Measurements from ENCODE around the gene MKLN1. TPM values are rescaled to one million over a fixed set of nuclear protein-coding genes. Genes with fewer than 3 reads are reported as not detected.
"Not testable (repeated sequence)": the region's sequence is repeated elsewhere in the genome, so short reads cannot be mapped to it uniquely, and the experiment has no call there.

The MKLN1 gene
- total RNA-seq, 1 experiment from 2014 or later: 32.0 TPM

DNA sequence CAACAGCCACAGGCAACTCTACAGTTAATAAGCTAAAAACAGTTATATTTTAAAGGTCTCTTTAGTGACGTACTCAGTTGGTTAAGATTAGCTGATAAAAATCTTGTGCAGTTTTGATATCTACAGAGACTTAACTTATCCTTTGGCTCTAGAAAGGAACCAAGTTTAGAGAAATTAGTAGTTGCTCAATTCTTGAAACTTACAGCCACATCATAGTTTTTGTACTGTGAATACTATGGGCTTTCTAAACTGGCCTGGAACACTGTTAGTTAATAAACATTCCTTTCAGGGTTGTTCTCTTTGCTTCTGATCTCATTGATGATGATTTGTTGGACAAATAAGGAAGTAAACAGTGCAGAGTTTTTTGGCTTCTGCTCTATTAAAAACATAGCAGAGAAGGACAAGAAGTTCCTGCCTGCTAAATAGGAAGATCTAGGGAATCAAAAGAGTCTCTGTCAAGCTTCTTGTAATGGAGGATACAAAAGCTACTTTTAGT, 73.1 kb downstream of the MKLN1 start:
- DNase-seq (ENCODE audit: low read depth): no peak

DNA sequence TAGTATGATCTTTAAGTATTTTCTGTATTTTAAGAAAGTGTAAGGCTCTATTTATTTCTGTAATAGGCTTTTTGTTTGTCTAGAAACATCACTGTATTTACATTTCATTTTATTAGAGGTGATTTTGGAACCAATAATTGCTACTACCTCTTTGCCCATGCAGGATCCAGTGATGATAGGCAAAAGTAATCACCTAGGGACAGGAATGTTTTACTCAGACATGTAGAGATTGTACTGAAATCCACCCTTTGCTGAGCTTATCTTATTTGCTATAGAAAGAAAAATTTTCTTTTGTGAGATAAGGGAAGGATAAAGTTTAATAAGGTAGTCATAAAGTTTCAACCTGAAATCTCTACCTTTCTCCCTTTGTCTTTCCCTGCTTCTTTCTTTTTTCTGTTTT, 73.5 kb downstream of the MKLN1 start:
- no peak for DNase-seq (ENCODE audit: low read depth)

DNA sequence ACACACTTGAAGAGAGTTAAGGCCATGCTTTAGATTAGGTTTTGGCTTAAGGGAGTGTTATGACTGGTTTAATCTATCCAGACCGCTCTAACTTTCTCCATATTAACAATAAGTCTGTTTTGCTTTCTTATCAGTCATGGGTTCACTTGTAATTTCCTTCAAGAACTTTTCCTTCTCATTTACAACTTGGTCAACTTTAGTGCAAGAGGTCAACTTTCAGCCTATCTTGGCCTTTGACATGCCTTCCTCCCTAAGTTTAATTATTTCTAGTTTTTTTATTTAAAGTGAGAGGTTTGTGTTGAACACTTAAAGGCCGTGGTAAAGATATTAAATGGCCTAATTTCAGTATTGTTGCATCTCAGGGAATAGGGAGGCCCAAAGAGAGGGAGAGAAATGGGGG, 75.6 kb downstream of the MKLN1 start:
- no peak for DNase-seq (ENCODE audit: low read depth)

DNA sequence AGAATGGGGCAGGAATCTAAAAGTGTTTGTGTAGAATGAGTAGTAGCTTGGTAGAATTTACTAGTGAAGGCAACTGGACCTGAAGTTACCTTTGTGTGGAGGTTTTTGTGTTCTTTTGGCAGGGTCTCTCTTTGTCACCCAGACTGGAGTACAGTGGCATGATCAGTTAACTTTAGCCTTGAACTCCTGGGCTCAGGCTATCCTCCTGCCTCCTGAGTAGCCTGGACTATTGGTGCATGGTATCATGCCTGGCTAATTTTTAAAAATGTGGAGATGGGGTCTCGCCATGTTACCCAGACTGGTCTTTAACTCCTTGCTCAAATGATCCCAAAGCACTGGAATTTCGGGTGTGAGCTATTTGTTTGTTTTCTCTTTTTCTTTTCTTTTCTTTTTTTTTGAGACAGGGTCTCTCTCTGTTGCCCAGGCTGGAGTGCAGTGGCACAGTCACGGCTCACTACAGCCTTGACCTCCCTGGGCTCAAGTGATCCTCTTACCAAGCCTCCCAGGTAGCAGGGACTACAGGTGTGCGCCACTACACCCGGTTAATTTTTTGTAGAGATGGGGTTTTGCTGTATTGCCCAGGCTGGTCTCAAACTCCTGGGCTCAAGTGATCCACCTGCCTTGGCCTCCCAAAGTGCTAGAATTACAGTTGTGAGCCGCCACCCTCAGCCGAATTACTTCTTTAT, 76.7 kb downstream of the MKLN1 start:
- DNase-seq (ENCODE audit: low read depth): no peak

DNA sequence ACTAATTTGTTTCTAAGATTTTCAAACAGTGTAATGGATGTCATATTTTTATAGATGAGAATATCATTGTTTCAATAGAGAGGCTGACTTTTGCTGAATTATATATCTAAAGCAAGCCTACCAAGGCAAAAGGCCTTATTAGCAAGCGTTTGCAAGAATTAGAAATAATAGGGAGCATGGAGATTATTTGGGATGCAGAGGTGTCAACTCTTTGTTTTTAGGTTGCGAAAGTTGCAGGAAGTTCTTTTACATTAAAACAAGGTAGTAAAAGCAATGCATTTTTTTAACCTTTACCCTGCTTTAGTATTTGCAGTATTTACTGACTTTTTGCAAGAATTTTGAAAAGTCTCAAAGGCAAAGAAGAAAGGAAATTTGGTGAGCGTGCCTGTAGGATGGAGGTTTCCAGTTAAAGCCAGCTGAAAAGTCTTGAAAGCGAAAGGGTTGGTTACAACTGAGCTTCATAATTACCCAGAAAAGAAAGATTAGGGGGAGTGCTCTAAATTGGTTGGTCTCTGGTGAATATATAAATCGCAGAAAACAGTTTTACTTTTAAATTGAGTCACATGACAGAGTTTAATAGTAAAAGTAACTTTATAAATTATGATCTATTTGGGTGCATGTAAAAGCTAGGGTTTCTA, 81.6 kb downstream of the MKLN1 start:
- no peak for DNase-seq (ENCODE audit: low read depth)

DNA sequence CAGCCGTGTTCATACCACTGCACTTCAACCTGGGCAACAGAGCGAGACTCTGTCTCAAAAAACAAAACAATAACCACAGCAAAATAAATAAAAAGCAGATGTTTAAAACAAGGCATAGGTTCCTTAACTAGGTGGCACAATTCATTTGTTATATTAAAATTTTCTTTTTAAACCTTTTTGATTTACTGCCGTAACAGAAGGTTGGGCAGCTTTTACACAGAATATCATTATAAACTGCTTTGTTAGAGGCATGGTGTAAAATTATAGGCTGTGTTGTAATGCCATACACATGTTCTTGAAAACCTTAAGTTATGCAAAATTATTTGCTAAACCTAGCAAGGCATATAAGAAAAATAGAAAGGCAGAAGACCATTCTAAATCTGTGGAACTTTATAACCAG, 84.4 kb downstream of the MKLN1 start:
- no peak for DNase-seq (ENCODE audit: low read depth)

DNA sequence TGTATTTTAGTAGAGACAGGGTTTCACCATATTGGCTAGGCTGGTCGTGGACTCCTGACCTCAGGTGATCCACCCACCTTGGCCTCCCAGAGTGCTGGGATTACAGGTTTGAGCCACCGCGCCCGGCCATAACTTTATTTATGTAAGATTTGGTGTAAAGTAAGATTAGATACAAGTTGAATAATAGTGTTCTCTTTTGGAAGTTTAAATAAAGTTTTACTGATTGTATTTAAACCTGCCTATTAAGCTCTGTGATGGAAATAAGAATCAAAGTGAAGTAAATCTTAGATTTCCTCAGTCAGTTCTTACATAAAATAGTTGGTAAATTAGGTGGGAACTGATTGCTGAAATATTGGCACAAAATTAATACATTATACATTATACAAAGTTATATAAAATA, 86.0 kb downstream of the MKLN1 start:
- DNase-seq (ENCODE audit: low read depth): no peak

DNA sequence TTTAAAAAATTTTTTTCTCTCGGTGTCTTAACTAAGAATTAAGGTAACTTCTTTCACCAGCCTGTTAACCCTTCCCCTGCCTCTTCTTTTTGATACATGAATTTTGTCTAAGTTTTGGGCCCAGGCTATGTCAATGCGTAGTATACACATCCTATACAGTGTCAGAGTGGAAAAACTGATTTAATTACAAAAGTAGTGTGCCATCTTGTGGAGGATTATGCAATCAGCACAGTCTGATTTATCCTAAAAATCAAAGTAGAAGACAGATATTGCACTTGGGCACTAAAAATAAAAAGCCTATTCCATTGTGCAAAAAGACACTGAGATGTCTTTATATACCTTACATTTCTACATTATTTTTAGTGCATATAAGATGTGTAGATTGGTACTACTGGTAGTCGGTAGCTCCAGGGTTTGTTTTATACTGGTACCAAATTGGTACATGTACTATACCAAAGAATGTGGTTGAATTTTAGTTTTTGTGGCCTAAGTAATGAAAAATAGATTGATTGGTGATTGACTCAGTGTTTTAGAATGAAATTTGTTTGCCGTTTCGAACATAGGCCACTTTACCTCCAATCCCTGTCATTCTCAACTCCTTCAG, 96.6 kb downstream of the MKLN1 start:
- DNase-seq (ENCODE audit: low read depth): peak; percentile 39

DNA sequence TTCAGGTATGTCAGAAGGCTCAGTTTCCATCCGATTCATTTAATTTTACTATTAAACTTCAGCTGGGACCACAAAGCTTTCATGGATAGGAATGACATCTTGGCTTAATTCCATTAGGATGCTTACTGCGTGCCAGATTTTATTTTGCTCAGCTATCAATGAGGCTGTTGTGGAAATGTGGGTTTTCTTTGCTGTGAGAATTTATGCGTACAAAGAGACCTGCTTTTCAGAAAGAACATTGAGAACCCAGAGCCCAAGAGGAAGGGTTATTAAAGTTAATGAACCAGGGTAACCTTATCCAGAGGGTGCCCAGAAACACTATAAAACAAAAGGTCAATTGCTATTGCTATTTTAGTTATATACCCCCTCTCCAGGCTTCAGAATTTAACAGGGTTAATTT, 98.3 kb downstream of the MKLN1 start:
- DNase-seq (ENCODE audit: low read depth): no peak

DNA sequence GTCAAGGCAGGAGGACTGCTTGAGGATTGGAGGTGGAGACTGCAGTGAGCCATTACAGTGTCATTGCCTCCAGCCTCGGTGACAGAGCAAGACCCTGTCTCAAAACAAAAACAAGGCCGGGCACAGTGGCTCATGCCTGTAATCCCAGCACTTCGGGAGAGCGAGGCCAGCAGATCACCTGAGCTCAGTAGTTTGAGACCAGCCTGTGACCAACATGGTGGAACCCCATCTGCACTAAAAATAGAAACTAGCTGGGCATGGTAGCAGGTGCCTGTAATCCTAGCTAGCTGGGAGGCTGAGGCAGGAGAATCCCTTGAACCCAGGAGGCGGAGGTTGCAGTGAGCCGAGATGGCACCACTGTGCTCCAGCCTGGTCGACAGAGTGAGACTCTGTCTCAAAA, 103.2 kb downstream of the MKLN1 start:
- not testable (repeated sequence) for DNase-seq (ENCODE audit: low read depth)

DNA sequence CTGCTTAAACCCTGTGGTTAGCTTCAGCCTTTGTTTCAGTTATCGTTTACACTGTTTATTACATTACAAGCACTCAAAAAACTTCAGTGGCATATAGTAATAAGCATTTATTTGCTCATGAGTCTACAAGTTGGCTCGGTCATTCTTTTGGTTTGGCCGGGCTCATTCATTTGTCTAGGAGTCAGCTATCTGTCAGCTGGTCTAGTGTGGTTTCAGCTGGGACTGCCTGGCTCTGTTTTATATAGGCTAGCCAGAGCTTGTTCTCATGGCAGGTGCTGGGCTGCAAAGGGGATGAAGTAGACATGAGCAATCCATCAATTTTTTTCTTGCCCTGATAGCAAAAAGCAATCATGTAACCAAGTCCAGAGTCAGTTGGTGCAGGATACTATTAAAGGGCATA, 103.6 kb downstream of the MKLN1 start:
- DNase-seq (ENCODE audit: low read depth): peak; percentile 52

DNA sequence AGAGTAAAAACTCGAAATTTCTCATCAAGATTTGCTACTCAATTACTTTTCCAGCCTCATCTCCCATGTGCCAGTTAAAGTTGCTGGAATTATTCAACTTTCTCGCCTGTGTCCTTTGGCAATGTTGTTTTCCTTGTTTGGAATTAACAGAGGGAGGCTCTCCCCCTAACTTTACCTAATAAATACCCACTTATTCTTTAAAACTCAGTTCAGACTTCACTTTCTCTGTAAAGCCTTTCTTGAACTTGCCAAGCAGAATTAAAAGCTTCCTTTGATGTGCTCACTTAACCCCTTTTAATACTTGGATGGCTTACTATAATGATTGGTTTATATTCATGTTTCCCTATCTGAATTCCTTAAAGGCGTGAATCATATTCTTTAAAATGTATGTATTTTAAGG, 104.1 kb downstream of the MKLN1 start:
- no peak for DNase-seq (ENCODE audit: low read depth)

DNA sequence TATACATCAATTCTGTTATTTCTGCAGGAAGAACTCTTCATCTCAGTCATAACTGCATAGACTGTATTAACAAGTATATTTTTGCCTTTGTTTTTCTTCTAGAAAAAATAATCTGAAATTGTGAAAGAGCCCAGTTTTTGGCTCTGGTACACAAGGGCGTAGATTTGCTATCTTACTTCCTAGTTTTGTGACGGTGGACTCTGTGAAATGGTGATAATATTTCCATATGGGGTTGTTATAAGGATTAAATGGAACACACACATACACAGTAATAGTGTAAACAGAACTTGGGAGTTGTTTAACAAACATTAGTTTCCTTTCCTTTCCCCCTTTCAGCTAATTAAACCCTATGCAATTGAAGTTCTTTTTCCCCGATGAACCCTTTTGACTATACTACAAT, 108.7 kb downstream of the MKLN1 start:
- no peak for DNase-seq (ENCODE audit: low read depth)

DNA sequence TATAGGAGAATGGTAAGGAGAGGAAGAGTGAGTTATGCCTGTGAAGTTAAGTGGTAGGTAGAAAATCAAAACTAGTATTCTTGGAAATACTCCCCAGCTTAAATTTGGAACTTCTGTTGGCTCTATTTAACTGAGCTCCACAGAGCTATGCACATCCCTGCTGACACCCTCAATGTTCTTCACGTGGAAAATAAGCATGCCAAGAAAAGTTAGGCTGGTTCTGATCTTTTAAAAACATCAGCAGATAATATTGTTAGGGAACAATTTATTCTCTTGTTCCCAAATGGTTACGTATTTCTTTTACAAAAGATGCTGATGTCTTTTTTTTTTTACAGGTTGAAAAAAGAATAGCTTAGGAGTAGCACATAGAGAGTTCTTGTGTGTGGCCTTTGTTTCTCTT, 111.3 kb downstream of the MKLN1 start:
- DNase-seq (ENCODE audit: low read depth): no peak

DNA sequence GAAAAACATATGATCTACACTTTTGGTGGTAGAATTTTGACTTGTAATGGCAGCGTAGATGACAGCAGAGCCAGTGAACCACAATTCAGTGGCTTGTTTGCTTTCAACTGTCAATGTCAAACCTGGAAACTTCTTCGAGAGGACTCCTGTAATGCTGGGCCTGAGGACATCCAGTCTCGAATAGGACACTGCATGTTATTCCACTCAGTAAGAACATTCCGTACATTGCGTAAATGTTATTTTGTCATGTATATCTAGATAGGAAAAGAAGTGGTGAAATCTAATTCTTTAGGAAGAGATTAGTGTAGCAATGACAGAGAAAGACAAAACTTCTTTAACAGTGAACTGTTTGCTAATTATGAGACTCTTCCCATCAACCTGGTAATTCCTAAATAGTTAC, 115.8 kb downstream of the MKLN1 start:
- DNase-seq (ENCODE audit: low read depth): no peak

DNA sequence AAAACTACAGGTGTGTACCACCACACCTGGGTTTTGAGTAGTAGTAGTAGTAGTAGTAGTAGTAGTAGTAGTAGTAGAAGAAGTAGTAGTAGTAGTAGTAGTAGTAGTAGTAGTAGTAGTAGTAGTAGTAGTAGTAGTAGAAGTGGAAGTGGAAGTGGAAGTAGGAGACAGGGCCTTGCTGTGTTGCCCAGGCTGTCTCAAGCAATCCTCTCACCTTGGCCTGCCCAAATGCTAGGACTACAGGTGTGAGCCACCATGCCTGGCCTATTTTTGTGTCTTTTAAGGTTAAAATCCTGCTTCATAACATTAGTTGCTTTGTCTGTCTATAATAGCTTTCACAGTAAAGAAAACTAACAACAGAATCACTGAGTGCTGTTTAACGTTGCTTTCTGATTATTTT, 117.0 kb downstream of the MKLN1 start:
- no peak for DNase-seq (ENCODE audit: low read depth)

DNA sequence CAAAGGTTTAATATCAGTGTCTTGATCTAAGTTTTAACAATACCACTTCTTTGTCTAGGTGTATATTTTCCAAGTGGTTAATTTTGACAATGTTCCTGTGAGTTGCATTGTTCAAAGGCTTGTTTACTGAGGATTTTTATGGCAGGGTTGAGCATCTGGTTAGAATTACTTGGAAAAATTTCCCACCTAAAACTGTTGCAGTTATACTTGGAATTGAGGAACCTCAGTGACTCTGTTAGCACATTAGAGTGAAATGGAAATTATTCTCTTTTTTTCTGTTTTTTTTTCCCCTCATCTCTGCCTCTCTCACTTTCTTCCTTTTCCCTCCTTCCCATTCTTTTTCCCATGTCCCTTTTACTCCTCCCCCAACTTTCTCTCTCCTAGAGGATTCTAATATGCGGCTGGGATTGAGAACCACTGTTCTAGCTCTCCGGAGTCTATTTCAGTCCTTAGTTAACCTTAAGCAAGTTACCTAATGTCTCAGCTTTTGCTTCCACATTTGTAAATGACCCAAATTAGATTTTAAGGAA, 121.8 kb downstream of the MKLN1 start:
- DNase-seq (ENCODE audit: low read depth): no peak

DNA sequence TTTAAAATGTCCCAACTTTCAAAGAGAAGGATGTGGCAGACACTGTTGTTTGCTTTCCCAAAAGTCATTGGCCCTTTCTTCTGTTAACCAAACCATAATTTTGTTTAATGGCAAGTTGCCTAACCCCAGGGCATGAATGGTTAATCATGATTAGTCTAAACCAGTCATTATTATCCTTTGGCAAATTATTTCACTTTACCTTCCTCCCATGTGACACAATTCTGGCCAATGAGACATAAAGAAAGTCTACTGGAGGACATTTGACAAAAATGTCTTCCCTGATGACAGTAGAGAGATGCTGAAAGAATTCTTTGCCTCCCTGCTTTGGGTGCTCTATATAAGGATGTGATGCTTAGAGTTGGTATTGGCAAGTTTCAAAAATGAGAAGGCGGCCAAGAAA, 126.8 kb downstream of the MKLN1 start:
- peak; percentile 6 for DNase-seq (ENCODE audit: low read depth)

DNA sequence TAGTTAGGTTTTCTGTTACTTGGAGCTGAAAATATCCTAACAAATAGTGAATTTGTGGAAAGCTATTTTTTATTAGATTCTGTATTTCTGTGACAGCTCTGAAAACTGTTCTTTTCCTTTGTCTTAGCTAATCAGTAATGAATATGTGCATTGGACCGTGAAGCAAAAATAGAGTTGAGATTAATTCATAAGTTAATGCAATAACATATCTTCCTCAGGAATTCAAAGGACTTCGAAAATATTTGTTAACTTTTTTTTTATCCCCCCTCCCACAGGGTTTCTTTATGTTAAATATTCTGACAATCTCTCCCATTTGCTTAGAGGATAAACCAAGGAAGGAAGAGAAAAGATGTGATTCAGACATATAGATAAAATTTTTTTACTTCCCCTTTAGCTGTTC, 127.3 kb downstream of the MKLN1 start:
- DNase-seq (ENCODE audit: low read depth): no peak

DNA sequence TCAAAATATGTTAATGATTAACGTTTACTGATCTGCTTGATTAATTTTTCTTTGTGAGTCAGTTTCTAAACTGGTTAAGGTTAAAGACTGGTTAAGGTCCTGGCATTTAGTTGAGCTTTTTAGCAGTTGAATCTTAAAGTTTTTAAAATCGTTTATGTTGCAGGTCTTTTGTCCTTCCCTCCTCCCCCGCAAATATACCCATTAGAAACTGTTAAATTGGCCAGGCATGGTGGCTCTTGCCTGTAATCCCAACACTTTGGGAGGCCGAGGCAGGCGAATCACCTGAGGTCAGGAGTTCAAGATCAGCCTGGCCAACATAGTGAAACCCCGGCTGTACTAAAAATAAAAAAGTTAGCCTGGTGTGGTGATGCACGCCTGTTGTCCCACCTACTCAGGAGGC, 127.9 kb downstream of the MKLN1 start:
- DNase-seq (ENCODE audit: low read depth): no peak

DNA sequence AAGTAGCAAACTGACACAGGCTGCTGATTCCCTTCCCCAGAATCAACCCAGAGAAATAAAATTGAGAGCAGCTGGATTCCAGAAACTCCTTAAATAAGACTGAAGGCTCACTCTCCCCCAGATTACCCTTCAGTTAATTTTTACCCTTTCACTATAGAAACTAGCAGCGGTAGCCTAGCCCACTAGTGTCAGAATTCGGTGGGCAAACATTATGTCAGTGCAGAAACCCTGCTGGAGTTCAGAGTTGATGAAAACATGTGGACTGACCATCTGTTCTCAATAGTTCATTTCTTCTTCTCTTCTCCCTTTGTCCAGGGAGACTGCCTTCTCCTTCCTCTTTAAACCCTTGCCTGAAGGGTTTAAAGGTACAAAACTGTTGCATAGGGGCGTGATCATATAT, 128.7 kb downstream of the MKLN1 start:
- no peak for DNase-seq (ENCODE audit: low read depth)

DNA sequence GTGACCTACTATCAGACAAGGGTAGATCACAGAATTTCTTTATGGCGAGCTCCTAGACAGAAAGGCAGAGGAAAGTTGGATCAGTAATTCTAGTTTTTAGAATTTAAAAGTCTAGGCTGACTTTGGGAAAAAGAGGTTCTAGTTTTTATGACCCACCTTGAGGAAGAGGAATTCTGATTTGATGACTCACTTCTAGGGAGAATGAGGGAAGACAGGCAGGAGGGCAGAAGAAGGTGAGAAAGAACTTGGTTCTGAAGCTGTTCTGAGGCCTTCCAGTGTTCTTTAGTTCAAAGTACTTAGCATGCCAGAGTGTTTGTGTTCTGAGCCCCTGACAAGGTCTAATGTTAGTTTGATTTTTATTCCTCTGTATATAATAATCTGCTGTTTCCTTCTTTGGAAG, 131.6 kb downstream of the MKLN1 start:
- DNase-seq (ENCODE audit: low read depth): peak; percentile 46

DNA sequence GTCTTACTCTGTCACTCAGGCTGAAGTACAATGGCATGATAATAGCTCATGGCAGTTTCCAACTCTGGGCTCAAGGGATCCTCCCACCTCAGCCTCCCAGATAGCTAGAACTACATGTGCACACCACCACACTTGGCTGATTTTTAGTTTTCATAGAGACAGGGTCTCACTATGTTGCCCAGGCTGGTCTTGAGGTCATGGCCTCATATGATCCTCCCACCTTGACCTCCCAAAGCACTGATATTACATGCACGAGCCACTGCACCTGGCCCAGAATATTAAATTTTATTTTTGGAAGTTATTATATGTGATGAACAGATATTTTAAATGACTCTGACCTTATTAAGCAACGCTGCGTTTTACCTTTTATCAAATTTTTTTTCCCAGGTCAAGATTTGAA, 134.4 kb downstream of the MKLN1 start:
- DNase-seq (ENCODE audit: low read depth): no peak

All from M059J (cell line).